Tibial nerve (tissue), 4 donors: Measurements from ENCODE around the gene MRPS14.

Experiments used
- CTCF ChIP-seq, 5 experiments: fragments of 200-600 bp in 3 of 5; fragments of 450-650 bp in 2 of 5; sonication (generic) in 3 of 5; IDR thresholded peaks; one replicate each; pipeline ENCODE4 v1.5.1; 2016 to 2019; ENCODE audit warnings: antibody characterized with exemption in 5 of 5, mild to moderate bottlenecking in 3 of 5, moderate library complexity in 2 of 5
- EP300 ChIP-seq, 2 donors: sonication (generic); formaldehyde crosslinking; IDR thresholded peaks; one replicate each; pipeline ENCODE4 v1.6.1; 2017; ENCODE audit warnings: antibody characterized with exemption in 2 of 2, mild to moderate bottlenecking in 1 of 2
- POLR2A ChIP-seq, 2 donors: fragments of 450-650 bp; IDR thresholded peaks; one replicate each; pipeline ENCODE4 v1.6.1; 2017; ENCODE audit warnings: antibody characterized with exemption in 2 of 2, mild to moderate bottlenecking in 2 of 2, moderate library complexity in 2 of 2

GRCh38 chr1:174991473-174991872, 31.8 kb downstream of the MRPS14 start:
- TF ChIP-seq CTCF (IDR thresholded peaks at IDR 0.05) (no peak), POLR2A (IDR thresholded peaks at IDR 0.05) (no peak), EP300 (IDR thresholded peaks at IDR 0.05) (no peak)
